A673 (cell line): ENCODE data around the gene UBALD1. TPM values are rescaled to one million over a fixed set of nuclear protein-coding genes. Genes with fewer than 3 reads are reported as not detected.

Experiments
- BruUV-seq: library from RNA; stranded (reverse); fragments of 400-500 nt; replicated peaks from 2 replicates; lab custom pipeline; 2021; lab: Mats Ljungman, UMichigan
- CTCF ChIA-PET: fragments of 300-600 bp; sonication (Branson Sonifier 250); formaldehyde crosslinking; loops from one replicate; lab custom pipeline; 2022; ENCODE audit warnings: antibody characterized with exemption; lab: Charles Lee
- POLR2A ChIA-PET: fragments of 300-600 bp; sonication (Branson Sonifier 250); formaldehyde crosslinking; loops from one replicate; lab custom pipeline; 2022; ENCODE audit warnings: antibody characterized with exemption; ENCODE audit not compliant: low non-redundant PET; lab: Charles Lee
- DNase-seq: peaks from one replicate; pipeline ENCODE4 v3.0.0-alpha.2; 2015; ENCODE audit warnings: low spot score
- H3K27ac ChIP-seq: fragments of 200-600 bp; sonication (generic); 2 replicates; pipeline ENCODE4 v1.5.1; 2016; ENCODE audit warnings: mixed run types, low read depth, mild to moderate bottlenecking, mixed read lengths, antibody characterized with exemption, low read length; ENCODE audit not compliant: poor library complexity, severe bottlenecking
- H3K27me3 ChIP-seq: fragments of 200-600 bp; sonication (generic); replicated peaks from 2 replicates; pipeline ENCODE4 v1.6.1; 2017; ENCODE audit warnings: mixed run types, low read depth, mild to moderate bottlenecking, mixed read lengths, antibody characterized with exemption, low read length; ENCODE audit not compliant: insufficient read depth, poor library complexity
- H3K36me3 ChIP-seq: fragments of 200-600 bp; sonication (generic); 2 replicates; pipeline ENCODE4 v1.6.1; 2016; ENCODE audit warnings: mixed run types, mild to moderate bottlenecking, mixed read lengths, antibody characterized with exemption, low read length; ENCODE audit not compliant: insufficient read depth, poor library complexity, severe bottlenecking
- H3K4me1 ChIP-seq: fragments of 200-600 bp; sonication (generic); 2 replicates; pipeline ENCODE4 v1.6.1; 2017; ENCODE audit warnings: mixed run types, mild to moderate bottlenecking, mixed read lengths, antibody characterized with exemption, low read length; ENCODE audit not compliant: insufficient read depth, poor library complexity, severe bottlenecking
- H3K4me3 ChIP-seq: fragments of 200-600 bp; sonication (generic); 2 replicates; pipeline ENCODE4 v1.5.1; 2016; ENCODE audit warnings: low read depth, mixed run types, mild to moderate bottlenecking, mixed read lengths, low read length; ENCODE audit not compliant: poor library complexity, severe bottlenecking
- H3K9me3 ChIP-seq: fragments of 200-600 bp; sonication (generic); 2 replicates; pipeline ENCODE4 v1.6.1; 2016; ENCODE audit warnings: mixed run types, low read depth, mild to moderate bottlenecking, mixed read lengths, antibody characterized with exemption, low read length; ENCODE audit not compliant: poor library complexity, severe bottlenecking
- EZH2 ChIP-seq: fragments of 200-600 bp; sonication (generic); IDR thresholded peaks from 2 replicates; pipeline ENCODE4 v1.6.1; 2017; ENCODE audit warnings: borderline replicate concordance, low read depth, mild to moderate bottlenecking, mixed read lengths, antibody characterized with exemption, low read length; ENCODE audit not compliant: poor library complexity, severe bottlenecking
- intact Hi-C: fragments of 100-400 bp; cut with micrococcal nuclease; formaldehyde crosslinking; loops from one replicate; pipeline ENCODE4 v1.10.0; 2022; ENCODE audit not compliant: unreplicated experiment
- total RNA-seq: library from RNA; stranded (reverse); gene quantifications from 2 replicates; pipeline ENCODE4 v1.2.3, GENCODE V29; 2021
- TF ChIP-seq, protein P1 (sequence below): fragments of 300-800, 200-600 bp; sonication (generic); conservative IDR thresholded peaks from 2 replicates; pipeline ENCODE4 v1.5.1; 2017; ENCODE audit warnings: low read depth, mild to moderate bottlenecking, antibody characterized with exemption, low read length, moderate library complexity, mixed read lengths

The UBALD1 gene
- total RNA-seq, 1 experiment from 2014 or later, result 36.5 TPM

DNA sequence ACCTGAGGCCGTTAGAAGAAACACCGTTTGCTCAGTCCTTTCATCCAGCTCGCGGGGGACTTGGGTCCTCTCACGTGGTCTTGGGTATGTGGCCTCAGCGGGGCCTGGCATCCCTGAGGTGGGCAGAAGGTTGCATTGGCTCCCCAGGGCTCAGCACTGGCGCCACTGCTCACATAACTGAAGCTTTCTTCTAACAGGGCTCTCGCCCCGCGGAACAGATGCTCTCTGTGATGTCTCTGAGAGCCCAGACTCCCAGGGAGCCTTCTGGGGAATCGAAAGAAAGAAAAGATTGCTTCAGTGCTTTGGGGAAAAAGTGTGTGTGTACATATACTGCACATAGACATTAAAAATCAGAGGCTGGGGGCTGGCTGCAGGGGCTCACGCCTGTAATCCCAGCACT is 20.1 kb upstream of the UBALD1 start:
- POLR2A ChIA-PET, result no interaction called here

DNA sequence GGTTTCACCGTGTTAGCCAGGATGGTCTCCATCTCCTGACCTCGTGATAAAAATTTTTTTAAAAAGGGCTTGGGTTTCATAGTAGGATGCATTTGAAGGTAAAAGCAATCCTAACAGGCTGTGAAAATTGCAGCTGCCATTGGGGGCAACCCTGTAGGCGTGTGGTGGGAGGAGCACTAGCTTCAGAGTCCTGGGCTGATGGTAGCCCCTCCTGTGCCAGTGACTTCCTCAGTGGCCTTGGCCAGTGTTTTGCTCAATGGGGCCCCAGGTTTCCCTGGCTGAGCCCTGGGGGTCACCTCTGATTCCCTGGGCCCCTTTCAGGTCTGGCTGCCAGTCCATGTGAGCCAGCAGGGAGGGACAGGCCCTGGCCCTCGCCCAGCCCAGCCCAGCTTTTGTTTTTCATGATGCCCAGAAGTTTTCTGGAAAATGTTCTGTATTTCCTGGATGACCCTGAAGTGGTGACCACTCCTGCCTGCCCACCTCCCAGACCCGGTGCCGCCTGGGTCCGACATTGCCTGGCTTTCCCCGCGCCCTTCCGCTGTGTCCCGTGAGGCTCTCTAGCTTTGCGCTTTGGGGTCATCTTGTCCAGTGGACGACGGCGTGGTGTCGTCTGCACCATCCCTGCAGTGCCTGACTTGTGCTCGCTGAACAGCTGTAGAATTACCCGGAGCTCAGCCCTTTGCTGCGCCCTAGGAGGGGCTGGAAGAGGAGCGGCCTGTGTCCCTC is 19.4 kb upstream of the UBALD1 start:
- no peak for DNase-seq
- no peak overlapping the region for H3K4me3 ChIP-seq
- TF ChIP-seq EZH2, result no peak
- TF ChIP-seq, protein P1, sequence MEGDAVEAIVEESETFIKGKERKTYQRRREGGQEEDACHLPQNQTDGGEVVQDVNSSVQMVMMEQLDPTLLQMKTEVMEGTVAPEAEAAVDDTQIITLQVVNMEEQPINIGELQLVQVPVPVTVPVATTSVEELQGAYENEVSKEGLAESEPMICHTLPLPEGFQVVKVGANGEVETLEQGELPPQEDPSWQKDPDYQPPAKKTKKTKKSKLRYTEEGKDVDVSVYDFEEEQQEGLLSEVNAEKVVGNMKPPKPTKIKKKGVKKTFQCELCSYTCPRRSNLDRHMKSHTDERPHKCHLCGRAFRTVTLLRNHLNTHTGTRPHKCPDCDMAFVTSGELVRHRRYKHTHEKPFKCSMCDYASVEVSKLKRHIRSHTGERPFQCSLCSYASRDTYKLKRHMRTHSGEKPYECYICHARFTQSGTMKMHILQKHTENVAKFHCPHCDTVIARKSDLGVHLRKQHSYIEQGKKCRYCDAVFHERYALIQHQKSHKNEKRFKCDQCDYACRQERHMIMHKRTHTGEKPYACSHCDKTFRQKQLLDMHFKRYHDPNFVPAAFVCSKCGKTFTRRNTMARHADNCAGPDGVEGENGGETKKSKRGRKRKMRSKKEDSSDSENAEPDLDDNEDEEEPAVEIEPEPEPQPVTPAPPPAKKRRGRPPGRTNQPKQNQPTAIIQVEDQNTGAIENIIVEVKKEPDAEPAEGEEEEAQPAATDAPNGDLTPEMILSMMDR, result no peak
- no TSS peak for BruUV-seq
- CTCF ChIA-PET, result no interaction called here
- H3K4me1 ChIP-seq, result no peaks in the 10 kb centered on the region
- intact Hi-C loops, result no loop called here
- H3K27me3 ChIP-seq, result no peaks in the 10 kb centered on the region
- H3K36me3 ChIP-seq, result peaks cover 7% of the 10 kb centered on the region
- POLR2A ChIA-PET, result no interaction called here
- no peak overlapping the region for H3K27ac ChIP-seq
- H3K9me3 ChIP-seq, result peaks cover 6% of the 10 kb centered on the region

More for the DNA sequence above, 20.1 kb upstream of the UBALD1 start:
- Histone ChIP-seq H3K9me3 (peaks cover 6% of the 10 kb centered on the region), H3K36me3 (peaks cover 7% of the 10 kb centered on the region), H3K27me3 (no peaks in the 10 kb centered on the region), H3K27ac (no peak overlapping the region), H3K4me3 (no peak overlapping the region), H3K4me1 (no peaks in the 10 kb centered on the region)
- intact Hi-C loops, result no loop called here
- BruUV-seq, result no TSS peak
- DNase-seq, result no peak
- TF ChIP-seq EZH2, result no peak
- TF ChIP-seq, protein P1, result no peak
- CTCF ChIA-PET, result interaction anchor here (0.6 kb wide), 1 partner anchor 129 kb away, joined by 3 read pairs; no protein-coding TSS in a partner anchor

DNA sequence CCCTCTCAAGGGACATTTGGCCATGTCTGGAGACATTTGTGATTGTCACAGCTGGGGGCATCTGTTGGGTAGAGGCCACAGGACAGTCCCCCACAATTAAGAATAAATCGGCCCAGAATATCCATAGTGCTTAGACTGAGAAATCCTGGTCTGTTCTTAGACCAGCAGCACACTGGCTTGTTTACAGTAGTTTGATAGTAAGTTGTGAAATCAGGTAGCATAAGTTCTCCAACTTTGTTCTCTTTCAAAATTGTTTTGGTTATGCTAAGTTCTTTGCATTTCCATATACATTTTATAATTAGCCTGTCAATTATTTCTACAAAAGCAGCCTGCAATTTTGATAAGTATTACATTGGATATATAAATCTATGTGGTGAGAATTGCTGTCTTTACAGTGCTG is 16.8 kb upstream of the UBALD1 start:
- DNase-seq, result no peak
- ChIA-PET CTCF (no interaction called here), POLR2A (no interaction called here)
- Histone ChIP-seq H3K4me1 (no peaks in the 10 kb centered on the region), H3K9me3 (peaks cover 6% of the 10 kb centered on the region), H3K27ac (no peak overlapping the region), H3K36me3 (peaks cover 13% of the 10 kb centered on the region), H3K4me3 (no peak overlapping the region), H3K27me3 (no peaks in the 10 kb centered on the region)
- no peak for TF ChIP-seq EZH2
- TF ChIP-seq, protein P1, result no peak
- BruUV-seq, result no TSS peak
- intact Hi-C loops, result no loop called here
